WTC11 (cell line): Measurements from ENCODE around the gene RABL6. TPM values are rescaled to one million over a fixed set of nuclear protein-coding genes. Genes with fewer than 3 reads are reported as not detected.

Experiments used
- ATAC-seq: fragments of 200-7000 bp; cut with Tn5 transposase; 2 replicates; pipeline ENCODE4 v1.10.0; 2021; ENCODE audit warnings: mild to moderate bottlenecking, moderate library complexity
- CTCF ChIA-PET: fragments of 300-600 bp; sonication (Branson Sonifier 250); formaldehyde crosslinking; loops from one replicate; lab custom pipeline; 2021; ENCODE audit warnings: antibody characterized with exemption; lab: Charles Lee
- POLR2A ChIA-PET: fragments of 350-600 bp; sonication (Branson Sonifier 250); formaldehyde crosslinking; loops from one replicate; lab custom pipeline; 2021; ENCODE audit warnings: antibody characterized with exemption; lab: Charles Lee
- DNase-seq: peaks from one replicate; pipeline ENCODE4 v3.0.0; 2021; ENCODE audit warnings: low spot score
- H3K27ac Mint-ChIP-seq: 2 replicates; pipeline ENCODE4 v1.8.0; 2021; ENCODE audit warnings: mixed read lengths
- H3K27me3 Mint-ChIP-seq: 2 replicates; pipeline ENCODE4 v1.8.0; 2021; ENCODE audit warnings: low read depth, mild to moderate bottlenecking, moderate library complexity, mixed read lengths
- H3K36me3 Mint-ChIP-seq: 2 replicates; pipeline ENCODE4 v1.8.0; 2021; ENCODE audit warnings: mixed read lengths
- H3K4me1 Mint-ChIP-seq: 2 replicates; pipeline ENCODE4 v1.8.0; 2022; ENCODE audit warnings: mixed read lengths
- H3K4me3 Mint-ChIP-seq: 2 replicates; pipeline ENCODE4 v1.8.0; 2021; ENCODE audit warnings: mild to moderate bottlenecking, moderate library complexity, mixed read lengths
- H3K9me3 Mint-ChIP-seq: 2 replicates; pipeline ENCODE4 v1.8.0; 2021; ENCODE audit warnings: mixed read lengths
- AR ChIP-seq: fragments of 250-450 bp; sonication (Bioruptor Pico); IDR thresholded peaks from 2 replicates; pipeline ENCODE4 v1.9.0; 2021; ENCODE audit warnings: mild to moderate bottlenecking
- ATF1 ChIP-seq: sonication (generic); formaldehyde crosslinking; IDR thresholded peaks from 2 replicates; pipeline ENCODE4 v1.8.1; 2023; ENCODE audit warnings: mild to moderate bottlenecking, moderate library complexity, missing genetic modification reagents
- ATF2 ChIP-seq: sonication (generic); formaldehyde crosslinking; IDR thresholded peaks from 2 replicates; pipeline ENCODE4 v1.8.1; 2022; ENCODE audit warnings: low read depth, missing genetic modification reagents, borderline replicate concordance
- ATF3 ChIP-seq: sonication (generic); formaldehyde crosslinking; conservative IDR thresholded peaks from 2 replicates; pipeline ENCODE4 v1.8.1; 2022; ENCODE audit warnings: mild to moderate bottlenecking, missing genetic modification reagents
- ELF4 ChIP-seq: sonication (generic); formaldehyde crosslinking; IDR thresholded peaks from 2 replicates; pipeline ENCODE4 v1.8.1; 2022; ENCODE audit warnings: low read depth, mild to moderate bottlenecking, moderate library complexity, missing genetic modification reagents
- FOXJ3 ChIP-seq: sonication (generic); formaldehyde crosslinking; IDR thresholded peaks from 2 replicates; pipeline ENCODE4 v1.9.0; 2021; ENCODE audit warnings: missing genetic modification reagents, mild to moderate bottlenecking, borderline replicate concordance
- HMGA2 ChIP-seq: fragments of 250-450 bp; sonication (Bioruptor Pico); IDR thresholded peaks from 2 replicates; pipeline ENCODE4 v1.4.0; 2021; ENCODE audit warnings: mild to moderate bottlenecking, moderate library complexity
- IRF2 ChIP-seq: sonication (generic); formaldehyde crosslinking; IDR thresholded peaks from 2 replicates; pipeline ENCODE4 v1.8.0; 2022; ENCODE audit warnings: low read depth, missing genetic modification reagents, borderline replicate concordance
- MAX ChIP-seq: sonication (generic); formaldehyde crosslinking; IDR thresholded peaks from 2 replicates; pipeline ENCODE4 v1.8.0; 2022; ENCODE audit warnings: mild to moderate bottlenecking, missing genetic modification reagents
- MYBL2 ChIP-seq: sonication (generic); formaldehyde crosslinking; IDR thresholded peaks from 2 replicates; pipeline ENCODE4 v1.8.1; 2023; ENCODE audit warnings: mild to moderate bottlenecking, moderate library complexity, missing genetic modification reagents
- RELA ChIP-seq: sonication (generic); formaldehyde crosslinking; IDR thresholded peaks from 2 replicates; pipeline ENCODE4 v1.8.1; 2022; ENCODE audit warnings: missing genetic modification reagents, mild to moderate bottlenecking, borderline replicate concordance
- SOX15 ChIP-seq: fragments of 250-450 bp; sonication (Bioruptor Pico); IDR thresholded peaks from 2 replicates; pipeline ENCODE4 v1.9.0; 2021; ENCODE audit warnings: mild to moderate bottlenecking
- STAT6 ChIP-seq: sonication (generic); formaldehyde crosslinking; conservative IDR thresholded peaks from 2 replicates; pipeline ENCODE4 v1.8.1; 2023; ENCODE audit warnings: mild to moderate bottlenecking, low read depth, missing genetic modification reagents, moderate library complexity
- ZBTB21 ChIP-seq: sonication (generic); formaldehyde crosslinking; IDR thresholded peaks from 2 replicates; pipeline ENCODE4 v1.8.1; 2023; ENCODE audit warnings: mild to moderate bottlenecking, missing genetic modification reagents, borderline replicate concordance
- ZNF138 ChIP-seq: sonication (generic); formaldehyde crosslinking; conservative IDR thresholded peaks from 2 replicates; pipeline ENCODE4 v1.8.1; 2022; ENCODE audit warnings: mild to moderate bottlenecking, moderate library complexity, missing genetic modification reagents
- ZNF317 ChIP-seq: sonication (generic); formaldehyde crosslinking; IDR thresholded peaks from 2 replicates; pipeline ENCODE4 v1.8.1; 2023; ENCODE audit warnings: low read depth, mild to moderate bottlenecking, moderate library complexity, missing genetic modification reagents, borderline replicate concordance
- ZNF671 ChIP-seq: fragments of 250-450 bp; sonication (Bioruptor Pico); IDR thresholded peaks from 2 replicates; pipeline ENCODE4 v1.8.0; 2021; ENCODE audit warnings: mild to moderate bottlenecking
- ZSCAN18 ChIP-seq: fragments of 250-450 bp; sonication (Bioruptor Pico); IDR thresholded peaks from 2 replicates; pipeline ENCODE4 v2.1.2; 2022; ENCODE audit warnings: mild to moderate bottlenecking, moderate library complexity
- total RNA-seq: library from RNA; stranded (reverse); gene quantifications from 3 replicates; pipeline ENCODE4 v1.2.3, GENCODE V29; 2021
- TF ChIP-seq, protein P1 (sequence below): sonication (generic); formaldehyde crosslinking; IDR thresholded peaks from 2 replicates; pipeline ENCODE4 v1.8.1; 2023; ENCODE audit warnings: mild to moderate bottlenecking, moderate library complexity, missing genetic modification reagents
- TF ChIP-seq, protein P2 (sequence below): fragments of 250-450 bp; sonication (Bioruptor Pico); IDR thresholded peaks from 2 replicates; pipeline ENCODE4 v1.9.0; 2021; ENCODE audit warnings: mild to moderate bottlenecking
- TF ChIP-seq, protein P3 (sequence below): sonication (generic); formaldehyde crosslinking; IDR thresholded peaks from 2 replicates; pipeline ENCODE4 v1.8.0; 2023; ENCODE audit warnings: mild to moderate bottlenecking, missing genetic modification reagents

Gene RABL6
- total RNA-seq, 1 experiment from 2014 or later = 171 TPM

GRCh38 chr9:136761545-136761981 lies 46.2 kb upstream of the RABL6 start:
- no peak for DNase-seq
- Mint-ChIP-seq H3K27me3 (0 out of 2 replicates have a peak, but pooled peaks cover 1% of the 10 kb centered on the region), H3K27ac (no peak overlapping the region), H3K36me3 (no peaks in the 10 kb centered on the region), H3K4me3 (no peak overlapping the region), H3K9me3 (peaks cover 1% of the 10 kb centered on the region), H3K4me1 (peaks cover 11% of the 10 kb centered on the region)
- no peak for ATAC-seq
- POLR2A ChIA-PET = no interaction called here
- TF ChIP-seq ZNF138 (CRISPR knock-in tag) (no peak), ZNF317 (CRISPR knock-in tag) (no peak), ATF1 (no peak), ZSCAN18 (CRISPR knock-in tag) (no peak), SOX15 (CRISPR knock-in tag) (no peak), MYBL2 (no peak), AR (CRISPR knock-in tag) (no peak), ZBTB21 (no peak), IRF2 (CRISPR knock-in tag) (no peak), ATF3 (CRISPR knock-in tag) (no peak), MAX (CRISPR knock-in tag) (no peak), ELF4 (no peak), FOXJ3 (CRISPR knock-in tag) (no peak), ZNF671 (CRISPR knock-in tag) (no peak), RELA (no peak), HMGA2 (CRISPR knock-in tag) (no peak)
- TF ChIP-seq, protein P1, sequence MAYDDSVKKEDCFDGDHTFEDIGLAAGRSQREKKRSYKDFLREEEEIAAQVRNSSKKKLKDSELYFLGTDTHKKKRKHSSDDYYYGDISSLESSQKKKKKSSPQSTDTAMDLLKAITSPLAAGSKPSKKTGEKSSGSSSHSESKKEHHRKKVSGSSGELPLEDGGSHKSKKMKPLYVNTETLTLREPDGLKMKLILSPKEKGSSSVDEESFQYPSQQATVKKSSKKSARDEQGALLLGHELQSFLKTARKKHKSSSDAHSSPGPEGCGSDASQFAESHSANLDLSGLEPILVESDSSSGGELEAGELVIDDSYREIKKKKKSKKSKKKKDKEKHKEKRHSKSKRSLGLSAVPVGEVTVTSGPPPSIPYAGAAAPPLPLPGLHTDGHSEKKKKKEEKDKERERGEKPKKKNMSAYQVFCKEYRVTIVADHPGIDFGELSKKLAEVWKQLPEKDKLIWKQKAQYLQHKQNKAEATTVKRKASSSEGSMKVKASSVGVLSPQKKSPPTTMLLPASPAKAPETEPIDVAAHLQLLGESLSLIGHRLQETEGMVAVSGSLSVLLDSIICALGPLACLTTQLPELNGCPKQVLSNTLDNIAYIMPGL (CRISPR knock-in tag) = no peak
- TF ChIP-seq, protein P2, sequence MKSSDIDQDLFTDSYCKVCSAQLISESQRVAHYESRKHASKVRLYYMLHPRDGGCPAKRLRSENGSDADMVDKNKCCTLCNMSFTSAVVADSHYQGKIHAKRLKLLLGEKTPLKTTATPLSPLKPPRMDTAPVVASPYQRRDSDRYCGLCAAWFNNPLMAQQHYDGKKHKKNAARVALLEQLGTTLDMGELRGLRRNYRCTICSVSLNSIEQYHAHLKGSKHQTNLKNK = no peak
- CTCF ChIA-PET = interaction anchor here (0.8 to 3.7 kb wide), 4 partner anchors 11 to 33 kb away, joined by 3 to 23 read pairs (median 8); partner anchors contain the start of gene LCN10

DNA sequence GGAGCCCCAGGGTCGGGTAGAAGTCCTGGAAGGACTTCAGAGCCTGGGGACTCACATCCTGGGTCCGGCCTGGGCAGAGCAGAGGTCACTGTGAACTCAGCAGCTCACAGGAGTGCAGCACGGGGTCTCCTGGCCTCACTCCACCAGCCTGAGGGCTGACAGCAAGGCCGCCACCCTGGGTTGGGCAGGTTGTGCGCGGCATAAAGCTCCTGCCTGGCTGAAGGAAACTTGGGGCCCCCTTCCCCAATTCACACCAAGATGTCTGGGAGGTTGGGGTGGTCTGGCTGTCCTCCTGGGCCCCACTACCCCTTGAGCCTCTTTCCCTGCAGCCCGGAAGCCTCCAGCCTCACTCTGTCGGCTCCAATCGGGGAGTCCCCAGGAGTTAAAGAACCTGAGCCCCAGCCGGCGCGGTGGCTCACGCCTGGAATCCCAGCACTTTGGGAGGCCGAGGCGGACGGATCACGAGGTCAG lies 45.5 kb upstream of the RABL6 start:
- no peak for ATAC-seq
- Mint-ChIP-seq H3K27ac (no peak overlapping the region), H3K9me3 (peaks cover 7% of the 10 kb centered on the region), H3K4me1 (peaks cover 11% of the 10 kb centered on the region), H3K27me3 (peaks cover 8% of the 10 kb centered on the region), H3K4me3 (no peak overlapping the region), H3K36me3 (no peaks in the 10 kb centered on the region; the same call in 1 of the 2 replicates)
- ChIA-PET POLR2A (interaction anchor here (0.5 kb wide), 1 partner anchor 25 kb away, joined by 4 read pairs; no protein-coding TSS in a partner anchor), CTCF (interaction anchor here (0.8 to 3.7 kb wide), 18 partner anchors 8 to 401 kb away, joined by 3 to 23 read pairs (median 6); partner anchors contain the start of genes DIPK1B, LCN10, SAPCD2 and TMEM141)
- DNase-seq = peak; percentile 13
- TF ChIP-seq ATF2 (CRISPR knock-in tag) = no peak
- no peak for TF ChIP-seq STAT6
- TF ChIP-seq, protein P3, sequence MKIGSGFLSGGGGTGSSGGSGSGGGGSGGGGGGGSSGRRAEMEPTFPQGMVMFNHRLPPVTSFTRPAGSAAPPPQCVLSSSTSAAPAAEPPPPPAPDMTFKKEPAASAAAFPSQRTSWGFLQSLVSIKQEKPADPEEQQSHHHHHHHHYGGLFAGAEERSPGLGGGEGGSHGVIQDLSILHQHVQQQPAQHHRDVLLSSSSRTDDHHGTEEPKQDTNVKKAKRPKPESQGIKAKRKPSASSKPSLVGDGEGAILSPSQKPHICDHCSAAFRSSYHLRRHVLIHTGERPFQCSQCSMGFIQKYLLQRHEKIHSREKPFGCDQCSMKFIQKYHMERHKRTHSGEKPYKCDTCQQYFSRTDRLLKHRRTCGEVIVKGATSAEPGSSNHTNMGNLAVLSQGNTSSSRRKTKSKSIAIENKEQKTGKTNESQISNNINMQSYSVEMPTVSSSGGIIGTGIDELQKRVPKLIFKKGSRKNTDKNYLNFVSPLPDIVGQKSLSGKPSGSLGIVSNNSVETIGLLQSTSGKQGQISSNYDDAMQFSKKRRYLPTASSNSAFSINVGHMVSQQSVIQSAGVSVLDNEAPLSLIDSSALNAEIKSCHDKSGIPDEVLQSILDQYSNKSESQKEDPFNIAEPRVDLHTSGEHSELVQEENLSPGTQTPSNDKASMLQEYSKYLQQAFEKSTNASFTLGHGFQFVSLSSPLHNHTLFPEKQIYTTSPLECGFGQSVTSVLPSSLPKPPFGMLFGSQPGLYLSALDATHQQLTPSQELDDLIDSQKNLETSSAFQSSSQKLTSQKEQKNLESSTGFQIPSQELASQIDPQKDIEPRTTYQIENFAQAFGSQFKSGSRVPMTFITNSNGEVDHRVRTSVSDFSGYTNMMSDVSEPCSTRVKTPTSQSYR (CRISPR knock-in tag) = no peak
